22Rv1 (cell line): ENCODE data around the gene INSM1.

Source experiments
- CTCF ChIP-seq: fragments of 450-650 bp; IDR thresholded peaks from 2 replicates; pipeline ENCODE4 v1.5.1; 2017; ENCODE audit warnings: mild to moderate bottlenecking
- ZFX ChIP-seq: fragments of 450-650 bp; IDR thresholded peaks from 2 replicates; pipeline ENCODE4 v1.6.1; 2017; ENCODE audit warnings: antibody characterized with exemption, borderline replicate concordance

- TF ChIP-seq CTCF (peak; percentile 90), ZFX (no peak)
Observed at GRCh38 chr20:20360464-20360863, 7.4 kb upstream of the INSM1 start.
